Endothelial cell (in vitro differentiated cells): ENCODE results near the gene COL25A1. TPM values are rescaled to one million over a fixed set of nuclear protein-coding genes. Genes with fewer than 3 reads are reported as not detected.
A peak's percentile ranks its signal among the peaks of the same experiment; 100 is the strongest.

Source experiments
- DNase-seq: peaks from one replicate; pipeline ENCODE4 v3.0.0; 2021; ENCODE audit warnings: low spot score
- H3K27ac Mint-ChIP-seq: one replicate; pipeline ENCODE4 v1.8.0; 2021; ENCODE audit warnings: mixed read lengths, inconsistent platforms; ENCODE audit not compliant: unreplicated experiment
- H3K27me3 Mint-ChIP-seq: one replicate; pipeline ENCODE4 v1.8.0; 2021; ENCODE audit warnings: mild to moderate bottlenecking, moderate library complexity, mixed read lengths, inconsistent platforms; ENCODE audit not compliant: unreplicated experiment
- H3K36me3 Mint-ChIP-seq: one replicate; pipeline ENCODE4 v1.8.0; 2021; ENCODE audit warnings: mild to moderate bottlenecking, low read depth, mixed read lengths, inconsistent platforms; ENCODE audit not compliant: unreplicated experiment
- H3K4me1 Mint-ChIP-seq: one replicate; pipeline ENCODE4 v1.8.0; 2021; ENCODE audit warnings: mild to moderate bottlenecking, mixed read lengths, inconsistent platforms; ENCODE audit not compliant: unreplicated experiment
- H3K4me3 Mint-ChIP-seq: one replicate; pipeline ENCODE4 v1.8.0; 2021; ENCODE audit warnings: mild to moderate bottlenecking, mixed read lengths, inconsistent platforms; ENCODE audit not compliant: unreplicated experiment
- H3K9me3 Mint-ChIP-seq: one replicate; pipeline ENCODE4 v1.8.0; 2021; ENCODE audit warnings: mixed read lengths, inconsistent platforms; ENCODE audit not compliant: unreplicated experiment
- total RNA-seq: library from RNA; stranded (reverse); fragmentation: NEBNext Ultra II Directional; extraction: Animal tissue kit (Norgen Biotek cat#: 25700); gene quantifications from one replicate; pipeline ENCODE4 v1.2.1, GENCODE V29; 2021; ENCODE audit not compliant: unreplicated experiment
- TF ChIP-seq, protein P1 (sequence below): fragments of 200-600 bp; sonication (generic); IDR thresholded peaks from one replicate; pipeline ENCODE4 v1.5.0; 2021; ENCODE audit warnings: antibody characterized with exemption; ENCODE audit not compliant: unreplicated experiment

Gene COL25A1
- total RNA-seq, 1 donor from 2014 or later = 22.7 TPM

DNA sequence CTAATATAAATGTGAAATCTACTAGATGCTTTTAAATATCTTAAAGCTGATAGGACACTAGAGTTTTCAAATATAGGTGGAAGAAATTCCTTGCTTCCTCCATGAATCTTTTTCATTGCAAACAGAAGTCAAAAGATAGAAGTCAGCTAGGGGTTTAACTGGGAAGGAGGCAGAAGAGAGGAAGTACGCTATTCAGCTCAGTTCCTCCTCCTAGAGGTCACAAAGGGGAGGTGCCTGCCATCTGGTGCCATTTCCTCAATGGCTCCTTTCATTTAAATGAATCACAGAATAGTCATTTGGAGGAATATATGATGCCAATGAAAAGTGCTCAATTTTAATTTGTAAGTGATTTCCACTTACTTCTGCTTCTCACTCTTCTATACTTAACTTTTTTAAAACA, 8.5 kb downstream of the COL25A1 start:
- Mint-ChIP-seq H3K36me3 (no peaks in the 10 kb centered on the region), H3K9me3 (no peaks in the 10 kb centered on the region), H3K4me3 (no peak overlapping the region), H3K27ac (no peak overlapping the region), H3K27me3 (peaks cover 1% of the 10 kb centered on the region), H3K4me1 (no peaks in the 10 kb centered on the region)
- DNase-seq = peak; percentile 36
- TF ChIP-seq, protein P1, sequence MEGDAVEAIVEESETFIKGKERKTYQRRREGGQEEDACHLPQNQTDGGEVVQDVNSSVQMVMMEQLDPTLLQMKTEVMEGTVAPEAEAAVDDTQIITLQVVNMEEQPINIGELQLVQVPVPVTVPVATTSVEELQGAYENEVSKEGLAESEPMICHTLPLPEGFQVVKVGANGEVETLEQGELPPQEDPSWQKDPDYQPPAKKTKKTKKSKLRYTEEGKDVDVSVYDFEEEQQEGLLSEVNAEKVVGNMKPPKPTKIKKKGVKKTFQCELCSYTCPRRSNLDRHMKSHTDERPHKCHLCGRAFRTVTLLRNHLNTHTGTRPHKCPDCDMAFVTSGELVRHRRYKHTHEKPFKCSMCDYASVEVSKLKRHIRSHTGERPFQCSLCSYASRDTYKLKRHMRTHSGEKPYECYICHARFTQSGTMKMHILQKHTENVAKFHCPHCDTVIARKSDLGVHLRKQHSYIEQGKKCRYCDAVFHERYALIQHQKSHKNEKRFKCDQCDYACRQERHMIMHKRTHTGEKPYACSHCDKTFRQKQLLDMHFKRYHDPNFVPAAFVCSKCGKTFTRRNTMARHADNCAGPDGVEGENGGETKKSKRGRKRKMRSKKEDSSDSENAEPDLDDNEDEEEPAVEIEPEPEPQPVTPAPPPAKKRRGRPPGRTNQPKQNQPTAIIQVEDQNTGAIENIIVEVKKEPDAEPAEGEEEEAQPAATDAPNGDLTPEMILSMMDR = peak; percentile 61

DNA sequence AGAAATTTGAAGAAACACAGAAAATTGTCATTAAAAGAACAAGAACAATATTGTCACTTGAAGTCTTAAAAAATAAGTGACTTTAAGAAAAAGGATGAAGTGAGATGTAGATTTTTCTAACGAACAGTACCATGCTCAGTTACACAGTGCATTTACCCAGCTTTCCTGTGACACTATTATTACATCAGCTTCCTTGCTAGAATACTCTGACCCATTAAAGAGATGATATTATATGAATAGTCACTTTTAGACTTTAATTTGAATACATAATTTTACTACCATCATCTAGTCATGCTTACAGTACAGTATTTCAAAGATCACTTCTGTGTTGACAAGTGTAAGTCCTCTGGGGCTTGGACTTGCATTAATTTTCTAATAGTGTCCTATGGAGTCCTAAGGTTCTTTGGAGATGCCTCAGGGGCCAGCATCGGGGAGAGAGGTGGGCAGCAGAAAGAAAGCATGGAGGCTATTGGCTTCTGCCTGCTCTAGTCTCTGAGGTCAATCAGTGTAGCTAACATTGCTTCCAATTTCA, 10.7 kb downstream of the COL25A1 start:
- Mint-ChIP-seq H3K36me3 (no peaks in the 10 kb centered on the region), H3K27me3 (peaks cover 1% of the 10 kb centered on the region), H3K27ac (no peak overlapping the region), H3K9me3 (no peaks in the 10 kb centered on the region), H3K4me3 (no peak overlapping the region), H3K4me1 (peaks cover 11% of the 10 kb centered on the region)
- no peak for DNase-seq
- TF ChIP-seq, protein P1 = no peak

DNA sequence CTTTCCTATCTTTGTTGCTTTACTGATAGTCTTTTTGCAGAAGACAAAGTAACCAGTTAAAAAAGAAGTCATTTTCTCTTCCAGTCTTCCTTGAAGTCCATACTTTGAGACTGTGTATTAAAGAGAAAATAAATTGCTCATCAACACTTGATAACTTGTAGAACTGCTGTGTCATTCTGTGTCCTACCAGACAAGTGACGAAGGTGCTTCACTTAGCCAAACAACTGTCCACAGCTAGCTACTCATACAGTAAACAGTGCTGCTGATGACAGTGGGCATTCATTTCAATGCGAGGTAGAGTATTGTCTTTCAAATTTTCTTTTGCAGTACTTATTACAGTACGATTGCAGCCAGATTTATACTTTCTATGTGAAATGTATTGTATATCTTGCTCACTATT, 11.5 kb downstream of the COL25A1 start:
- peaks cover 1% of the 10 kb centered on the region for H3K27me3 Mint-ChIP-seq
- no peaks in the 10 kb centered on the region for H3K36me3 Mint-ChIP-seq
- no peak overlapping the region for H3K27ac Mint-ChIP-seq
- H3K4me3 Mint-ChIP-seq = no peak overlapping the region
- TF ChIP-seq, protein P1 = no peak
- H3K9me3 Mint-ChIP-seq = no peaks in the 10 kb centered on the region
- no peak for DNase-seq
- H3K4me1 Mint-ChIP-seq = peaks cover 13% of the 10 kb centered on the region

DNA sequence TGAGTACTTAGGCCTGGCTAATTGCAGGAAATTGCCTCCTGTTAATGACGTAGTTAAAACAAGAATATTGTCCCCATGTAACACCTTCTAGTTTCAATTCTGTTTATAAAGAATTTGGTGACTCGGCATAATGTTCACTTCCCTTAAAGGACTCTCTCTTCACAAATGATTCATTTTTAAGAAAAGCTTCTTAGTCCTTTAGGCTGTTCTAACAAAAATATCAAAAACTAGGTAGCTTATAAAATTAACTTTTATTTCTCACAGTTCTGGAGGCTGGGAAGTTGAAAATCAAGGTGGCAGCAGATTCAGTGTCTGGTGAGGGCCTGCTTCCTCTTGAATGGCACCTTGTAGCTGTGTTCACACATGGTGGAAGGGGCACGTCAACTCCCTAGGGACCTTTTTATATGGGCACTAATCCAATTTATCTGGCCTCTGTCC, 23.8 kb downstream of the COL25A1 start:
- Mint-ChIP-seq H3K36me3 (no peaks in the 10 kb centered on the region), H3K4me1 (no peaks in the 10 kb centered on the region), H3K27me3 (no peaks in the 10 kb centered on the region), H3K4me3 (no peak overlapping the region), H3K9me3 (no peaks in the 10 kb centered on the region), H3K27ac (no peak overlapping the region)
- DNase-seq = no peak
- TF ChIP-seq, protein P1 = no peak

DNA sequence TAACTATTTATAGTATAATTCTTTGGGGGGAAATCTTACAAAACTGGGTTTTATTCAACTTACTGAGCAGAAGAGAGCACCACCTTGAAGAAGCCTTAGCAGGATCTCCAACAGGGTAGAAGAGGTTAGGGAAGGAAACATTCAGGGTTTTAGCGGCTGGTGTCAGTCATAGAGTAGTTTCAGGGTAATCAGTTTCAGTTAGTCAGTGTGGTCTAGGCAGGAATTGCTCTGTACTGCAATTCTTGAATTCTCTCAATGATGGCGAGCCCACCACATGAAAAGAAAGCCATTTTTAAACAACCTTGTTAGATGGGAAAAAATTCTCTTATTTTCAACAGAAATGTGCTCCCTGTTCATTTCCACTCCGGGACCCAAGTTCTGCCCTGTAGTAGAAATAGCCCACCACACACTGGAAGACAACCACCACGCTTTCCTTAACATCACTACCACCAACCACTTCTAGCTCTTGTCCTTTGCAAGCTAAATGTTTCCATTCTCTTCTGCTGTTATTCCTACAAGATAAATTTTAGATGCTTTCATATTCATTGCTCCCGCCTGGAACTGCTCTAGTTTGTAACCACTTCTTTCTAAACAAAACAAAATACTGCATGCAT, 25.9 kb downstream of the COL25A1 start:
- no peak overlapping the region for H3K27ac Mint-ChIP-seq
- H3K36me3 Mint-ChIP-seq = no peaks in the 10 kb centered on the region
- H3K4me3 Mint-ChIP-seq = no peak overlapping the region
- no peaks in the 10 kb centered on the region for H3K27me3 Mint-ChIP-seq
- no peaks in the 10 kb centered on the region for H3K9me3 Mint-ChIP-seq
- H3K4me1 Mint-ChIP-seq = no peaks in the 10 kb centered on the region
- TF ChIP-seq, protein P1 = no peak
- DNase-seq = no peak
